SIG-M5 (cell line): ENCODE data around the gene TSHZ1.

Source experiments
- DNase-seq: peaks from one replicate; lab custom pipeline; 2025; lab: John Stamatoyannopoulos, UW

The TSHZ1 gene

DNA sequence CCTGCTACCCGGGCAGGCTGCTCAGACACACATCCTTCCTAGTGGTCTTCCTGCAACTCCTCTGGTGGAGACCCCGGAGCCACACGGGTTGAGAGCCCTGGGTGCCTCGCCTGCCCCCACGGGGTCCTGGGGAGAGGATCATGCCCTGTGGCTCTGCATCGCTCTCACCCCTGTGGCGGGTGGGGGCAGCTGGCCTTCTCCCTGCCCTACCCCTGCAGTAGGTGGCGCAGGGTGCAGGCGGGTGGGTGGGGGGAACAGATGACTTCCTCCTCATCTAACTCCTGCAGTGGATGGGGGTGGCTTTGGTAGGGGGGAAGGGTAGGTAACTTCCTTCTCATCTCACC is 38.5 kb downstream of the TSHZ1 start:
- no peak for DNase-seq

DNA sequence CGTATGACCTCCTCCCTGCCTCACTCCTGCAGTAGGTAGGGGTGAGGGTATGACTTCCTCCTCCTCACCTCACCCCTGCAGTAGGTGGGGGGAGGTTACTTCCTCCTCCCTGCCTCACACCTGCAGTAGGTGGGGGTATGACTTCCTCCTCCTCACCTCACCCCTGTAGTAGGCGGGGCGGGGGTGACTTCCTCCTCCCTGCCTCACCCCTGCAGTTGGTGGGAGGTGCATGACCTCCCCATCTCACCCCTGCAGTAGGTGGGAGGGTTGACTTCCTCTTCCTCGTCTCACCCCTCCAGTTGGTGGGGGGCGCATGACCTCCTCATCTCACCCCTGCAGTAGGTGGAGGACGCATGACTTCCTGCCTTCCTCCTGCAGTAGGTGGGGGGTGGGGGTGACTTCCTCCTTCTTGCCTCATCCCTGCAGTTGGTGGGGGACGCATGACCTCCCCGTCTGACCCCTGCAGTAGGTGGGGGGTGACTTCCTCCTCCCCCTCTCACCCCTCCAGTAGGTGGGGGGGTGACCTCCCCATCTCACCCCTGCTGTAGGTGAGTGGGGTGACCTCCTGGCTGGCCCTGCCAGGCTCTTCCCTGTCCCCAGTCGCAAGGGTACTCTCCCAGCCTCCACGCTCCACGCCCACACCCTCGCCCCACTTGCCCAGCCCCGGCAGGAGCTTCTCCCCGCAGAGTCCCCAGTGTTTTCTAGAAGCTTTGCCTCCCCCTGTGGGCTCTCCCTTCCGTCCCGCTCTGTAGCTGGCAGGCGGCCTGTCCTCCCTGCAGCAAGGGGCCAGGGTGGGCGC is 39.3 kb downstream of the TSHZ1 start:
- DNase-seq: no peak

DNA sequence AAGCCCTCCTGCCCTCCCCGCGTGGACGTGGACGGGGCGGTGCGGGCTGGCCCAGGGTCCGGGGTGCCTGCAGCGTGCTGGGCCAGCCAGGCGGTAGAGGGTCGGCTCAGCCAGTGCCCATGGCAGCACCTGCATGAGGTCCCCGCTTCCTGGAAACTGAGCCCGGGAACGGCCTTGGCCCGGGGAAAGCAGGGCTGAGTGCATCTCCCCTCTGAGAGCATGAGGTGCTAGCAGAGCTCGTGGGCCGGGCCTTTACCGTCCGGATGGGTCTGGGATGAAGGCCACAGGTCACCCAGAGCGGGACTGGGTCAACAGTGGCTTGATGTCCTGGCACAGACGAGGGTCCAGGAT is 39.8 kb downstream of the TSHZ1 start:
- DNase-seq: no peak

DNA sequence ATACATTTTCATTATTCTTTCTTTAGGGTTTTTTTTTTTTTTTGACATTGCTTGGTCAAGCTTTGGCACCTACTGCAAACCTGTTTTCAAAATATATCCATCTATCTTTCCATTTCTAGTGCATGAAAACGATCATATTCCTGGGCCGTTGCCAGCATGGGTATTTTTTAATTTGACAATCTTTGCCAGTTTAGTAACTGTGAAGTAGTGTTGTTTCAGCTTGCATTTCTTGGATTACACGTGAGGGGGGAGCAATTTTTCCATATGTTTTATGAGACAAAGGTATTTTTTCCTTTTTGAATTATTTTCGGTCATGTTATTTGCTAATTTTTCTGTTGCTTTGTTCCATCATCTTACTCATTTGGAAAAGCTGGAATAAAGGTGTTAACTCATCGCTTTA is 40.9 kb downstream of the TSHZ1 start:
- DNase-seq: no peak

DNA sequence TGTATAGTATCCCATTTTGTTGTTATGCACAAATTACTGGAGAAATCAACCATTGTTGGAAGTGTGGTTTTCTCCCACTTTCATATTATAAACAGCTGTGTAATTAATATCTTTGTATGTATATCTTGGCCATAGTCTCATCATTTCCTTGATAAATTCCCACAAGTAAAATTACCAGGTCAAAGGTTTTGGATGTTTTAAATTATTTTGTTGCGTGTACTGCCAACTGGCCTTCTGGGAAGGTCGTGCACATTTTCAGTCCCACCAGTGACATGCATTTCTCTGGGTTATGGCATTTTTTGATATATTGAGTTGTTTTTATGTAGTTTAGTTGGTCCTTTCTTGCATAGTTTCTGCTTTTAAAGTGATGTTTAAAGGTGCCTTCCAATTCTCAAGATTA is 41.5 kb downstream of the TSHZ1 start:
- no peak for DNase-seq

DNA sequence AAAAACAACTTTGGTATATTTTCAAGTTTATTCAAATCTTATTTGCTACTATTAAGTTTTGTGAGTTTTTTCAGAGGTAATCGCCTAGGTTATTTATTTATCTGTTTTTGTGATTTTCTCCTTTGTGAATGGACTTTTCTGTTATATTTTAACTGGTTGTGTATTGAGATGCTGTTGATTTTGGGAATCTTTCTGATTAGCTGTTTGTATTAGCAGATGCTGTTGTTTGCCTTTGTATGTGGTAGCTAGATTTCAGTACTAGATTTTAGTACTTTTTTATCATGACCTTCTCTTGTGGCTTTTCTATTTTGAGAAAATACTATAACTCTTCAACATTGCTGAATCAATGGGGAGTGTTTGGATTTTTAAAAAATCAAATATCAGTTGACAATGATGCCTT is 42.4 kb downstream of the TSHZ1 start:
- DNase-seq: no peak

DNA sequence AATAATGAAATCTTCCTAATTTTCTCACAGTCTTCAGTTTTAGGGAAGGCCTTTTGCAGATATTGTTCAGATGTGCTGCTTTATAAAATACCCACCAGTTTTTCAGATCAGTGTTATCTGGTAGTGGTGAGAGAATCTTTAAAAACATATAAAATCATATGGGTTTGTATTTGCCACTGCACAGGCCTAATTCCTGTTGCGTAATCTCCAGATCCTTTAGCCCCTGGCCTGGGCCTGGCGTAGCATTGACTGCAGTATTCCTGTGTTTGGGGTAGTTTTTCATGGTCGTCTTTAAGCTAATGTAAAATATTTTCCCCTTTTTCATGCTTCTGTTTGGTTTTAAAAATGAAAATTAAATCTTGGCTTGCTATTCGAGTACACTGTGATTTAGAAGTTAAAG is 43.2 kb downstream of the TSHZ1 start:
- DNase-seq: no peak

DNA sequence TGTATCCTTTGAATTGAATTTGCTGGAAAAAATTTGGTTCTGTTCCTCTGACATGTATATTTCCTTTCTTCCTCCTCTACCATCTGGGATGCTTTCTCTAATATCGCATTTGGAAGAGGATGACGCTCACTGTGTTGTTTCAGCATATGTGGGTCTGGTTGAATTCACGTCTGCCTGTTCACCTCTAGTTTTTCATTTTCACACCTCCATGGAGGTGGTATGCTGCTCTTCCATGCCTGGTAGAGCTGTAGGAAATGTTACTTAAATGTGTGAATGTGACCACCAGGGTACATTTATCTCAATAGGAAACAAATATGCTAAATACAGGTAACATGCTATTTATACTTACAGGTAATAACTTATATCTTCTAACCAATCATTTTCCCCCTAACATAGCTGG is 44.5 kb downstream of the TSHZ1 start:
- DNase-seq: no peak

DNA sequence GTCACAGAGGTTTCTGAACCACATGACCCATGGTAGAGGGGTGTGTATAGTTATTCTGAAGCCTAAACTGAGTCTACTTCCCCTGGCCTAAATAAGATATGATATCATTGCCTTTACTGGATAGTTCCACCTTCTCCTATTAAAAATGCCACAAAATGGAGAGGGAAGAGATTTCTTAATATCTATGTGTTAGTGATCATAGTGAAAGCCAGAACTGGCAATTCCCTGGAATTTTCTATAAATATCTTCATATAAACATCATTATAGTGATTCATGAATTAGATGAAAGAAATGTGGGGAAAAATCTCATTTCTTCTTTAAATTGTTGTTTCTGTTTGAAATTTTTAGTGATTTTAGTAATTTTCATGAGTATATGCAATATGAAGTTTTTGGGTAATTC is 45.8 kb downstream of the TSHZ1 start:
- DNase-seq: no peak

DNA sequence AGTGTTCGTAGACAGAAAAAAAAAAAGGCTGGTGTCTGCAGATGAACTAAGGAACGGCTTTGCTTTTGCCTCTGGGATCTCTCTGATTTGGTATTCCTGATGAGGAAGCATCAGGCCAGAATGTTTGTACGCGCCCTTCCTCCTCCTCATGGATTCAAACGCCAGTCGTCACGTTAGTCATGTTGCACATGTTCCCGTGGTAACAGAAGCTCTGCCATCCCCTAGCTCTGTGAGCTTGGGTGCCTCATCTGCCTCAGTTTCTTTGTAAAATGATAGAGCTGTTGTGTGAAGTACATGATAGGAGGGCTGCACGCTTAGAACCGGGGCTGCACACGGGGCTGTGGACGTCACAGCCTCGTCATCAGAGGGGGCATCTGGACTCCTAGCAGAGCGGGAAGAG is 47.0 kb downstream of the TSHZ1 start:
- no peak for DNase-seq

DNA sequence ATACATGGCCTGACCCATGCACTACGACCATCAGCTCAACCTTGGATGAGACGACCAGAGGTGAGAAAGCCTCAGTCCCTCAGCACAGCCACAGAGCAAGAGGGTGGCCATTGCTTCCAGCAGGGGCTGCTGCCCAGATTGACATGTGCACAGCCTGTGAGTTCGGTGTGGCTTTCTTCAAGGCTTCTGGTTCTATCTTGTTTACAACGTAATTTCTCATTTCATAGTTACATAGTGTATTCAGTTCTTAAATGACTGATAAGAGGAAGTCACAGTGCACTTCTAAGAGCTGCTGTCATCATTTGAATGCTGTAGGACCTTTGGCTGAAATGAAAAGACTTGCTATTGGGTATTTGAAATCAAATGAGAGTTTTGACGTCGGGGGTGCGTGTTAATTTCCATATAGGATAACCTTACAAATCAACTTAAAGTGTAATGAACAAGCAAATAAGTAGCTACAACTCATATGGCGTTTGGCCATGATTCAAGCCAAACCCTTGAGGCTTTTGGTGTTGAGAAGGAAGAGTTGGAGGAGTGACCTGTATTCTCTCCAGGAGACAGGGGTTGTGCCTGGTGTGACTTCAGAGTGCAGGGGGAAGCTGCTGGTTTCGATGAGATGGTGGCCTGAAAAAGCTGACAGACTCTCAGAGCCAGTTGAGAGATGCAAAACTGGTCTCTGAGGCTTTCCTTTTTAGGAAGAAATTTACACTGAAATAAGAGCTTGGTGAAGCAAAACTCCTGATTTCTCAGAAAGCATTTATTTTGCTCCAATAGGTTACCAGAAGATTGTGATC is 51.0 kb downstream of the TSHZ1 start:
- DNase-seq: no peak

DNA sequence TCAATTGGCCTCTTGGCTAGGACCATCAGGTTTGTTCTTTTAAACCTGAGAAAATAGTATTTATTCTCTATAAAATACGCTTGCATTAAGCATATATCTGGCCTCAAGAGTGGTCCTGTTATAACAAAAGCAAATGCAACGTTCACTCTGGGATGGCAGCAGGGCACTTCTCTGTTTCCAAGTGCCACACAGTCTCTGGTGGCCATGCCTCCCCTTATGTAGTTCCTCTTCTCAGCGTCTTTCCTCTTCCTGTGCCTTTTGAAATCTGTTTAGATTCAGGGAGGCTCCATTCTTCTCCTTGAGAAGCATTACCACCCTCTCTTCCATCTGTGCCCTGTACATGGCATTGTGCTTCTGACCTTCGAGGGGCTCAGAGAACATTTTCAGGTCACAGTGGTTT is 51.9 kb downstream of the TSHZ1 start:
- no peak for DNase-seq

DNA sequence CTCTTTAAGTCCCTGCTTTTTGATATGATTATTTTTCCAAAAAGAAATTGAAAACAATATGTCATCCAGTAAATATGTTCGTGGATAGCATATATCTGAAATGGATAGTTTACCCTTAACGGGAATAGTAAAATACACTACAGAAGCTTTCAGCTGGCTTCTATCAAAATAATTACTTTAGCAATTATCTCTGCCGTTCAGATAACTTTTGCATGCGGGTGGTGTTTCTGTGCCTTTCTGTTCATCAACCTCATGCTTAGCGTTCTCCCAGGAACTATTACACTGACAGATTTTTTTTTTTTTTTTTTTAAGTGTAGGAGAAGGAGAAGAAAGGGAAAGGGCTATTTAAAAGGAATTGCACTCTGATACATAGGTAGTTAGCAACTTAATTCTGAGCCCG is 53.6 kb downstream of the TSHZ1 start:
- DNase-seq: no peak

DNA sequence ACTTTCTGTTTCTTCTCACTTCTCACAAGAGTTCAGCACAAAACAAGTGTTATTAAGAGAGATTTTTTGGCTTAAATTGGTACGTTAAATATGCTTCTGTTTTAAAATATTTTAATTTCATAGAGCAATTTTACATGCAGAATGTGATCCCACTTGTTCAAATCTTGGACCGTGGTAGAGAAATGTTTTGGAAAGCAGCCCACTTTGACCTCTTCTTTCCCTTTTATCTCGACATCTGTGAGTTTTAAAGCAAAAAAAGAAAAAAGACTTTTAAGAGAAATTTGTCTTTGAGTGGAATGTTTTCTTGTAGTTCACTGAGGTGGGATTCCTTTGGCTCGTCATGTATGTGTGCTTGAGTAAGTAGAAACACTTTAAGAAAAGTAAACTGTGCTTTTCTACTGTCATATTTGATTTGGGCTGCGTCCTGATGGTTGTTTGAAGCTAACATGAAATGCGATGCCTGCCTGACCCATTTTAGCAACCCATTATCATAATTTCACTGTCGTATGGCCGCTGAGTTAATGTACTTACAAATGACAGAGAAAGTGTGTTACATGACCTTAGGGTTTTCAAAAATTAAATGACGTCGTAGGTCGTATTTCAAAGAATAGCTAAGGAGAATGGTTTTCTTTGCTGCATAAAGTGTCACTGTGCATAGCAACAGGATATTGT is 54.5 kb downstream of the TSHZ1 start:
- no peak for DNase-seq

DNA sequence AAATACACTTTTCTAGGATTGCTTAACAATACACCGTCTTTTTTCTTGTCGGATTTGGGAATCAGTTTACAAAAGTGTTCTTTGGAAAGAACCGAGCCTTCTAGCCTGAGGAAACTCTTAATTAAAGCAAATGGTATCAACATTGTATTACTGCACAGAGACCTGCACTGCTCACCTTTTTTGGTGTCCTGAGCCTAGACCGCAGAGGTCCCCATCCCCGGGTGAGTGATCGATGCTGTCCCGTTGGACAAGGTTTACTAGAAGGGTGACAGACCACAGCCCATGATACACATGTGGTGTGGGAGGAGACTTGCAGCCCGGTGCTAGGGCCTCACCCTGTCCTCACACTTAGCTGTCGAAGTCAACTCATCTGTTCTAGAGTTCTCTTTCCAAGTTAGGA is 55.3 kb downstream of the TSHZ1 start:
- DNase-seq: no peak

DNA sequence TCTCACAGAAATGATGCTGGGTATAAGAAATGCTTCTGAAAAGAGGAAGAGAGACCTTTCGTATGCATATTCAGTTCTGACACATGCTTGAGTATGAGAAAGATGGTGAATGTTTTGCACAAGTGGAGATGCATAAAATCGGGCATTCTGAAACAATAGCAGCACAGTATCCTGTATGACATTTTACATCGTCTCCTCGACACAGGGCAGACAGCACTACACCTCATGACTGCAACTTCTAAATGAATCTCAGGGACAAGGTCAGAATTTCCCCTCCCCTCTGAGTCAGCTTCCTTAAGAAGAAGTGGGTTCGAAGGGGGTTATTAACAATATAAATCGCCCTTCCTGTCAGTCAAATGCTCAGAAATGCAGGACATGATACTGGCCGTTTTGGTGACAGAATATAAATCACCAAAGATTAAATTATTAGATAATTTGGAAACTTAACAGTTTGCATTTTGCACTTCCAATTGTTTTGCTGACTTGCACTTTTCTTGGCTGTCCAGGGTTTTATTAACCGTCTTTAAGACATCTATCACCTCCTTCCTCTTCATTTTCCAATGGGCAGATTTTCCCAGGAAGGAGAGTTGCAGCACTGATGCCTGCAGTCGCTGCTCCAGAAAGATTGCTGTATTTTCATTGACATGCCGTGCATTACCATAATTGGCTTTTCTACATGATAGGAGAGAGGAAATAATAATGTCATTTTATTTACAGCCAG is 57.2 kb downstream of the TSHZ1 start:
- DNase-seq: no peak

DNA sequence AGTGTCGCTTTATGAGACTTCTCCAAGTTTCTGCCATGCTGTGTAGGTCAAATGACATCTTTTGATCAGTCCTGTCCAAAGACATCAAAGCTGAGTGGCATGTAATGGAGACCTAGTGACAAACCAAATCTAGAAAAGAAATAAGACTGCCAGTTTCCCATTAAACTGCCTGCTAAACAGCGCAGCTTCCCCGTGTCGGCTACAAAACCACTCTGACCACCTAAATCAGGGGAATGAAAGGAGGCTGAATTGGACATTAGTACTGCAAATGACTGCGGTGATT is 57.7 kb downstream of the TSHZ1 start:
- DNase-seq: no peak

DNA sequence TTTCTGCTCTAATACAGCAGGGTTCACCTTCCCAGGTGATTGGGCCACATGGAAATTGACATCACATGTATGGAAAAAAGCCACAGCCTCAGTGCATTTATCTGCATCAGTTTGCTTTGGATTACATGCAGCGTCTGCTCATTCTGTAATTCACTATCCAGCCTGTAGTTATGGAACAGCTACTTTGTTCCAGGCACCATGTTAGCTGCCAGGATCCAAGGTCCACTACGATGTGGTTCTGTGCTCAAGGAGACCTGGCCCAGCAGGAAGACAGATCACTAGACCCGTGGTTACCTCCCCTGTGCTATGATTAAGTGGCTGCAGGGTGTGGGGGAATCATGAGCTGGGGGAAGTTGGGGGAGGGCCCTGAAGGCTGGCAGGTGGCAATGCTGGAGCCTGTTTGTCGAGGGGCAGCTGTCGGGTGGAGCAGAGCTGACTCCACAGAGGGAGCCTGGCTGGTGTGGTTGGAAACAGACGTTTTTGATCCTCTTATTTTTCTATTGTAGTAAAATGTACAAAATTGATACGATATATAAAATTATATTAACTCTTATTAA is 58.6 kb downstream of the TSHZ1 start:
- DNase-seq: no peak

DNA sequence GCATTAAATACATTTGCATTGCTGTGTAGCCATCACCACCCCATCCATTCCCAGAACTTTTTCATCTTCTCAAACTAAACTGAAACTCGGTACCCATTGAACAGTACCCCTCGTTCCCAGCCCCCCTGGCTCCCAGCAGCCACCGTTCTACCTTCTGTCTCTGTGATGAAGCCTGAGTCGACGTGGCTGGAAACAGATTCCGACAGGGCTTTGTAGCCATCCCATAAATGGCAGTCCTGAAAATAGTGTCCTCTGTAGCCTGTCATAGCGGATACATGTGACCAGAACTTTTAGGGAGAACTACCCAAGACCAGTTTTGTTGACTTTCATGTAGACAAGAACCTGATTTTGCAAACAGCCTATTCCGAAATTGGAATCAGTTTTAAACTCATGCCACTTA is 59.1 kb downstream of the TSHZ1 start:
- no peak for DNase-seq

DNA sequence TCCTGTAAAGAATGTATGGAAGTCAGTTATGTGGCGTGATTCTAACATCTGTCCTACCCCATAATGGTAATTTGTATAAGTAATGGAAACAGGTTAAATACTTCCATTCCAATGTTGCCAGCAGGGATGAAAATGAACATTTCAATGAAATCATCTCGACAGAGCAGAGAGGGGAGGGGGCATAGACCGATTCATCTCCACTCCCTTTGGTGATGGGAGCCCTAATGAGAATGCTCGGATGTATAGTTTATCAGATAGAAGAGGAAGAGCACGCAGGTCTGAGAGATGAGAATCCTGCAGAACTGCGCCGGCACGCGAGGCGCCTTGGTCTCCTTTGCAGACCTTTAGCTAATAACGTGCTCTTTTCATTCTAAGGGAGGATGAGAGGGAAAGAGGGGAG is 61.4 kb downstream of the TSHZ1 start:
- no peak for DNase-seq

DNA sequence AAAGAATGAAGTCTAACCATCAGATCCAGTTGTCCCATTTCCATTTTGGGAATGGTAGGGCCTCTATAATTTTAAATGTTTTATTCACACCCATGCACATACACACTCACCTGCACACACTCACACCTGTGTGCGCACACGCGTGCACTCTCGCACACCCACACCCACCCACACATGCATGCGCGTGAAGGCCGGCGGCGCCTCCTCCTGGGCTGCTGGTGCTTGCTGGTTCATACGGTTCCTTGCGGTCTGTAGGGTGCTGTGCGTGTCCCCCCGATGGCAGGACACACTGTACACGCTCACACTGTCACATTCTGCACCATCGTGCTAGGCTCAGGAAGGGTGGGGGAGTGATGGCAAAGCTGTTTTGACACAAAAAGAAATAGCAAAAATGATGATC is 63.2 kb downstream of the TSHZ1 start:
- no peak for DNase-seq

DNA sequence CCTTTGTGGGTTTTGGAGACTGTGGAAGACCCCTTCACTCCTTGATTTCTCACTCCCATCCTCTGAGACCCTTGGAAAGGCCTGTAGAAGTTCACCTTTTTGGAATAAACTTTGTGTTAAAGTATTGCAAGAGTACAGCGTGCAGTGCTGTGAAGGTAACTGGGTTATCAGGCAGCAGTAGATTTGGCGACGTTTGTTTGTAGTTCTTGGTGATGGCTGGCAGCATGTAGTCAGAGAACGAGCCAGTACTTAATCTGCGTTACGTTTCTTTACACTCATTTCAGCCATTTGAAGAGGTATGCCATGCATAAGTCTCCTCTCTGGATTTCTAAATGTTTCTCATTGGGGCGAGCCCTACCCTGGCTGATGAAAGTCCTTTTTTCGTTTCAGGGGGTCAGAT is 64.6 kb downstream of the TSHZ1 start:
- no peak for DNase-seq
